Measurements from ENCODE around the gene FAM163B.

DNA sequence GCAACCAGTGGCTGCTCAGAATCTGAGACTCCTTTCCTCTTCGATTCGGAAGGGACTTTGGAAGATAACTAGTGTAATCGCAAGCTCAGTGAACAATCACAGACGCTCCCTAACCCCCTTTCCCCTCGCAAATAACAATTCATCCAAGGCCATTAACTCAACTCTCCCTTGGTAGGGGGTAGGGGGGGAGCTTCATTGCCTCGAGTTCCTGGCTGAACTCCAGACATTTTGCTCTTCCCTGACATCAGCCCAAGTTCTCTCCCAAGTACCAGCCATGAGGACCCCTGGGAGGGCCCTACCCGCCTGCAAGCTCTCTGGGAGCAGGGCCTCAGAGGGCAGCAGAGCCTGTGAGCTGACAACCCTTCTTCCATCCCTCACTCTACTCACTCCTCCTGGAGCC, 8.4 kb downstream of the FAM163B start:
- TF ChIP-seq, protein P1, sequence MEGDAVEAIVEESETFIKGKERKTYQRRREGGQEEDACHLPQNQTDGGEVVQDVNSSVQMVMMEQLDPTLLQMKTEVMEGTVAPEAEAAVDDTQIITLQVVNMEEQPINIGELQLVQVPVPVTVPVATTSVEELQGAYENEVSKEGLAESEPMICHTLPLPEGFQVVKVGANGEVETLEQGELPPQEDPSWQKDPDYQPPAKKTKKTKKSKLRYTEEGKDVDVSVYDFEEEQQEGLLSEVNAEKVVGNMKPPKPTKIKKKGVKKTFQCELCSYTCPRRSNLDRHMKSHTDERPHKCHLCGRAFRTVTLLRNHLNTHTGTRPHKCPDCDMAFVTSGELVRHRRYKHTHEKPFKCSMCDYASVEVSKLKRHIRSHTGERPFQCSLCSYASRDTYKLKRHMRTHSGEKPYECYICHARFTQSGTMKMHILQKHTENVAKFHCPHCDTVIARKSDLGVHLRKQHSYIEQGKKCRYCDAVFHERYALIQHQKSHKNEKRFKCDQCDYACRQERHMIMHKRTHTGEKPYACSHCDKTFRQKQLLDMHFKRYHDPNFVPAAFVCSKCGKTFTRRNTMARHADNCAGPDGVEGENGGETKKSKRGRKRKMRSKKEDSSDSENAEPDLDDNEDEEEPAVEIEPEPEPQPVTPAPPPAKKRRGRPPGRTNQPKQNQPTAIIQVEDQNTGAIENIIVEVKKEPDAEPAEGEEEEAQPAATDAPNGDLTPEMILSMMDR (conservative IDR thresholded peaks at IDR 0.05; ENCODE audit: low read depth in 2 of 2): no peak
- no peak for TF ChIP-seq EZH2 (IDR thresholded peaks at IDR 0.05; ENCODE audit: low read depth, unreplicated experiment)
